Breast epithelium (tissue), 4 donors: ENCODE results near the gene VSIG4. TPM values are rescaled to one million over a fixed set of nuclear protein-coding genes. Genes with fewer than 3 reads are reported as not detected.

Source experiments
- DNase-seq, 2 donors: peaks; one replicate each; pipeline ENCODE4 v3.0.0-alpha.2; 2019; ENCODE audit warnings: low spot score in 2 of 2
- H3K27ac ChIP-seq, 2 donors: fragments of 200-600 bp; sonication (generic) in 1 of 2; one replicate each; pipeline ENCODE4 v1.5.1; 2016 to 2019; ENCODE audit warnings: mild to moderate bottlenecking in 1 of 2
- H3K27me3 ChIP-seq, 2 donors: fragments of 200-600 bp; sonication (generic) in 1 of 2; one replicate each; pipeline versions ENCODE4 v1.5.1 to v1.6.0; 2017 to 2019; ENCODE audit warnings: control low read depth in 1 of 2, mild to moderate bottlenecking in 1 of 2
- H3K36me3 ChIP-seq: fragments of 200-600 bp; one replicate; pipeline ENCODE4 v1.5.1; 2019
- H3K4me1 ChIP-seq, 2 donors: fragments of 200-600 bp; sonication (generic); one replicate each; pipeline ENCODE4 v1.5.1; 2016 to 2019; ENCODE audit warnings: control low read depth in 1 of 2
- H3K4me3 ChIP-seq, 3 donors: fragments of 200-600 bp; sonication (generic); 1 replicate in 2 of 3; 2 replicates in 1 of 3; pipeline ENCODE4 v1.5.1; 2016 to 2019; ENCODE audit warnings: mild to moderate bottlenecking in 3 of 3, moderate library complexity in 2 of 3
- H3K9me3 ChIP-seq, 2 donors: fragments of 200-600 bp; sonication (generic) in 1 of 2; one replicate each; pipeline ENCODE4 v1.5.1; 2016 to 2019; ENCODE audit warnings: control low read depth in 1 of 2
- POLR2A ChIP-seq: fragments of 450-650 bp; IDR thresholded peaks from one replicate; pipeline ENCODE4 v1.6.1; 2016; ENCODE audit warnings: antibody characterized with exemption, mild to moderate bottlenecking, moderate library complexity
- POLR2AphosphoS5 ChIP-seq, 3 donors: sonication (generic); formaldehyde crosslinking; IDR thresholded peaks; one replicate each; pipeline ENCODE4 v1.6.1; 2017; ENCODE audit warnings: antibody characterized with exemption in 3 of 3
- intact Hi-C: fragments of 100-400 bp; cut with DNase I; formaldehyde crosslinking; loops from one replicate; pipeline ENCODE4 v1.15.1; 2023; ENCODE audit warnings: low total_unique reads
- total RNA-seq, 3 donors: library from RNA; depleted of rRNA; stranded (reverse); fragments of >200 nt; gene quantifications; one replicate each; pipeline ENCODE4 v1.1.0, GENCODE V29; 2016
- TF ChIP-seq, protein P1 (sequence below), 3 donors: fragments of 450-650 bp; IDR thresholded peaks; one replicate each; pipeline ENCODE4 v1.5.1; 2016 to 2017; ENCODE audit warnings: antibody characterized with exemption in 3 of 3, mild to moderate bottlenecking in 3 of 3, moderate library complexity in 3 of 3

Gene VSIG4
- total RNA-seq, 3 donors from 2014 or later = 63.3 to 512 (median 90.0) TPM

GRCh38 chrX:66038115-66038514, 1.8 kb downstream of the VSIG4 start:
- H3K4me1 ChIP-seq = no peaks in the 10 kb centered on the region
- DNase-seq = no peak
- H3K27ac ChIP-seq = no peak overlapping the region
- TF ChIP-seq POLR2A = no peak
- no peak for TF ChIP-seq POLR2AphosphoS5 (IDR thresholded peaks at IDR 0.05)
- TF ChIP-seq, protein P1, sequence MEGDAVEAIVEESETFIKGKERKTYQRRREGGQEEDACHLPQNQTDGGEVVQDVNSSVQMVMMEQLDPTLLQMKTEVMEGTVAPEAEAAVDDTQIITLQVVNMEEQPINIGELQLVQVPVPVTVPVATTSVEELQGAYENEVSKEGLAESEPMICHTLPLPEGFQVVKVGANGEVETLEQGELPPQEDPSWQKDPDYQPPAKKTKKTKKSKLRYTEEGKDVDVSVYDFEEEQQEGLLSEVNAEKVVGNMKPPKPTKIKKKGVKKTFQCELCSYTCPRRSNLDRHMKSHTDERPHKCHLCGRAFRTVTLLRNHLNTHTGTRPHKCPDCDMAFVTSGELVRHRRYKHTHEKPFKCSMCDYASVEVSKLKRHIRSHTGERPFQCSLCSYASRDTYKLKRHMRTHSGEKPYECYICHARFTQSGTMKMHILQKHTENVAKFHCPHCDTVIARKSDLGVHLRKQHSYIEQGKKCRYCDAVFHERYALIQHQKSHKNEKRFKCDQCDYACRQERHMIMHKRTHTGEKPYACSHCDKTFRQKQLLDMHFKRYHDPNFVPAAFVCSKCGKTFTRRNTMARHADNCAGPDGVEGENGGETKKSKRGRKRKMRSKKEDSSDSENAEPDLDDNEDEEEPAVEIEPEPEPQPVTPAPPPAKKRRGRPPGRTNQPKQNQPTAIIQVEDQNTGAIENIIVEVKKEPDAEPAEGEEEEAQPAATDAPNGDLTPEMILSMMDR (IDR thresholded peaks at IDR 0.05) = no peak
- peaks cover 0 to 24% of the 10 kb centered on the region in 2 donors for H3K27me3 ChIP-seq
- H3K9me3 ChIP-seq = no peaks in the 10 kb centered on the region
- intact Hi-C loops = no loop called here
- no peaks in the 10 kb centered on the region for H3K36me3 ChIP-seq
- peak overlapping the region in 1 of 3 donors; percentile 30 for H3K4me3 ChIP-seq

DNA sequence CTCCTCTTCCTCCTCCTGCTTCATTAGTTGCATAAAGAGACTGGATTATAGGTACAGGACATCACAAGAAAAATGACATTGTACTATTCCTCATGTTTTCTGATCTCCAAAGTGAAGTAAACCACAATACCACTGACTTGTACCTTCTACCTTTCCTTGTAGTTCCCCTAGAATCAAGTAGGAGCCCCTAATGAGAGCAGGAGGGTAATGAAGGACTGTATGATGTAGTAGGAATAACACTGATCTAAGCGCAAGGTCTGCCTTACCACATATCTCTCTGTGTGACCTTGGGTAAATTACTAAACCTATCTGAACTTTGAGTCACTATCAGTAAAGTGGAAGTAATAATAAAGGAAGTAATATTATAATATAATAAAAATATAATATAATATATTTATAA, 3.6 kb downstream of the VSIG4 start:
- peaks cover 0 to 25% of the 10 kb centered on the region in 2 donors for H3K27me3 ChIP-seq
- intact Hi-C loops = no loop called here
- H3K27ac ChIP-seq = no peak overlapping the region
- no peak for DNase-seq
- H3K4me1 ChIP-seq = no peaks in the 10 kb centered on the region
- H3K36me3 ChIP-seq = no peaks in the 10 kb centered on the region
- no peak for TF ChIP-seq POLR2AphosphoS5 (IDR thresholded peaks at IDR 0.05)
- TF ChIP-seq, protein P1 (IDR thresholded peaks at IDR 0.05) = no peak
- no peak for TF ChIP-seq POLR2A
- peak overlapping the region in 1 of 3 donors; percentile 3 for H3K4me3 ChIP-seq
- no peaks in the 10 kb centered on the region for H3K9me3 ChIP-seq

DNA sequence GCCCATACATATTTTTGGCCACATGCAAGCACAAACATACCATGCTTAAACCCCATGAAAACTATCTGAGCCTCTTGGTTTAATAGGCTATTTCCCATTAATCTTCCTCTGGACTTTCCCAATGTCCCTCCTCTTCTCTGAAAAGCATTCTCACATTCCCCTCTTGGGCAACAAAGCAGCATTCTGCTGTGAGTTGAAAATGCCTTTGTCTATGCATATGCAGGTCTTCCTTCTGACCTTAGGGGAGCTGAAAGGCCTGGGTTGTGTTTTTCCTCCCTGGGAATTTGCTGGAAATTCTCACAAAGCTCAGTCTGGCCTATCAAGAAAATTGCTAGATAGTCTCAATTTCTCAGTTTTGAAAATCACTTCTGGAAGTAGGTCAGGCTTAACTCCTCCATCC, 4.2 kb downstream of the VSIG4 start:
- H3K9me3 ChIP-seq = no peaks in the 10 kb centered on the region
- H3K36me3 ChIP-seq = no peaks in the 10 kb centered on the region
- H3K4me1 ChIP-seq = no peaks in the 10 kb centered on the region
- no peak overlapping the region for H3K27ac ChIP-seq
- H3K4me3 ChIP-seq = peak overlapping the region in 1 of 3 donors; percentile 3
- TF ChIP-seq POLR2A (no peak), POLR2AphosphoS5 (IDR thresholded peaks at IDR 0.05) (no peak)
- TF ChIP-seq, protein P1 (IDR thresholded peaks at IDR 0.05) = no peak
- peaks cover 0 to 29% of the 10 kb centered on the region in 2 donors for H3K27me3 ChIP-seq
- intact Hi-C loops = no loop called here
- no peak for DNase-seq

DNA sequence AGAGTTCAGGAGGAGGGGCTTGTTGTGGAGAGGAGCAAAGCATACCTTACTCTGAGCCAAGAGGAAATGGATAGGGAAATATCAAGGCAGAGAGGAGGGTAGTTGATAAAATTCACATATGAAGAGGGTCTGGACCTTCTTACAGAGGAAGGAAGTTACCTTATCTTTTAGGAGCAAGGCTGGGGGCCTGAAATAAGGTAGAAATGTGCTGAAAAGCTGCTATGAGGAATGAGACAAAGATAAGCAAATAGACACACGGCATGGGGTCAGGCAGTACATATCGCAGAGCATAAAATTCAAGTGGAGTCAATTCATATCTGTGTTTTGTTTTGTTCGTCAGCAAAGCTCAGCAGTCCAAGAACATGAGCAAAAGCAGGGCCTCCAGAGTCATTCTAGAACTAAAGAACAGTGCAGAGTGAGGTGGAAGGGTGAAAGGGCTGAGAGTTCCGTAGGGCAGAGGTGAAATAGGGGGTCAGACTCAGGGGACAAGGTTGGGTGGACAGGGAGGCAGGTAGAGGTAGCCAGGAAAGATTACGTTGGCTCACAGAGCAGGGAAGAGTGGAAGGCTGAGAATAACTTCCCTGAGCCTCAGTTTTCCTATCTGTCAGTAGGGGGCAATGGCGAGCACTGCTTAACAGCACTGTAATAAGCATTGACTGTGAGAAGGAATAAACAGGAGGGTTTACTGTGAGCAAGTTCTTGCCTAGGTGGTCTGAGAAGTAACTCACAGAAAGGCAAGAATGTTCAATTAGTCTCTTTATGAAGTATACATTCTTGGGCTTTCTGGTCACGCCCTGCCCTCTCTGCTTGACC, 9.2 kb downstream of the VSIG4 start:
- Histone ChIP-seq H3K9me3 (no peaks in the 10 kb centered on the region), H3K27me3 (peaks cover 0 to 44% of the 10 kb centered on the region in 2 donors), H3K27ac (no peak overlapping the region), H3K4me1 (no peaks in the 10 kb centered on the region), H3K36me3 (no peaks in the 10 kb centered on the region), H3K4me3 (no peak overlapping the region)
- intact Hi-C loops = no loop called here
- DNase-seq = no peak
- TF ChIP-seq, protein P1 (IDR thresholded peaks at IDR 0.05) = no peak
- TF ChIP-seq POLR2AphosphoS5 (IDR thresholded peaks at IDR 0.05) = no peak
- TF ChIP-seq POLR2A = no peak

- TF ChIP-seq, protein P1 (IDR thresholded peaks at IDR 0.05) = no peak
- no peak for TF ChIP-seq POLR2AphosphoS5 (IDR thresholded peaks at IDR 0.05)
- no peak for TF ChIP-seq POLR2A
- no peak for DNase-seq
- no peak overlapping the region for H3K4me3 ChIP-seq
- H3K27ac ChIP-seq = no peak overlapping the region
- no peaks in the 10 kb centered on the region for H3K9me3 ChIP-seq
- intact Hi-C loops = no loop called here
- peaks cover 0 to 49% of the 10 kb centered on the region in 2 donors for H3K27me3 ChIP-seq
- no peaks in the 10 kb centered on the region for H3K4me1 ChIP-seq
- H3K36me3 ChIP-seq = no peaks in the 10 kb centered on the region
Measured at GRCh38 chrX:66028936-66029335, 10.9 kb downstream of the VSIG4 start.
